HS-27A (cell line): Measurements from ENCODE around the gene RHOF.
"Not testable (repeated sequence)": the region's sequence is repeated elsewhere in the genome, so short reads cannot be mapped to it uniquely, and the experiment has no call there.

Experiments
- DNase-seq: peaks from one replicate; pipeline ENCODE4 v3.0.0-alpha.2; 2012; ENCODE audit warnings: low read depth, missing footprints

The RHOF gene

DNA sequence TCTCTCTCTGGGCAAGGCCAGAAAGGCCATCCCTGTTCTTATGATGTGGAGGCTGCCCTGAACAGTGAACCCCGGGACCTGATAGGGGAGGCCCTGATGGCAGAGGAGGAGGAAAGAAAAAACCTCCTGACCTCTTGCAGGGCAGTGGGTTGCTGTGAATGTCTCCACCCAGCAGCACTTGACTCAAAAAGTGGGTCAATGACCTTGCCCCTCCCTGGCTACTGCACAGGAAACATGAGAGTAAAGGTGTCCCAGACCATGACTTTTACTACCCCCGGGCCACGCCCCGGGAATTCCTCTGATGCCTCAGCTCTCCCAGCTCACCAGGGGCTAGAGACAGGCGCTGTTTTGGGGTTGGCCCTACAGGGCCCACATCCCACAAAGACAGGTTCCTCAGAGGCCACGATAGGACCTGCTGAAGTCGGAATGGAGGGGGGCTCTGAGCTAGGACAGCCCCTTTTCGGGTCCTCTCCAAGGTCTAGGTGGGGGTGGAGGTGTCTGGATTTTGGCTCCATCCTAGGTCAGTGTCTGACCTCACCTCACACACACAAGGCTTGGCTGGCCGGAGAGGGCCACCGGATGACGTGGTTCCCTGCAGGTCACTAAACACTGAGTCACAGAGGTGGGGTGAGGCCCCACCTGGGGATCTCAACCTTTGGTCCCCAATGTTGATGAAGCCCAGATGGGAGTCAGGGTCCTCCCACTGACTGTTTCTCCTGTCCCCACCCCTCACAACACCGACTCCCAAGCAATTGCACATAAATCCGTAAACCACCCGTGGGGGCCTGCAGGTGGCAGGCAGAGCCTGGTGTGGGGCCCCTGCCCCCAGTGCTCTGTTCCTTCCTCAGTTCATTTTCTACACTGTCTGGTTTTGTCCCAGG is 1.6 kb downstream of the RHOF start:
- no peak for DNase-seq

DNA sequence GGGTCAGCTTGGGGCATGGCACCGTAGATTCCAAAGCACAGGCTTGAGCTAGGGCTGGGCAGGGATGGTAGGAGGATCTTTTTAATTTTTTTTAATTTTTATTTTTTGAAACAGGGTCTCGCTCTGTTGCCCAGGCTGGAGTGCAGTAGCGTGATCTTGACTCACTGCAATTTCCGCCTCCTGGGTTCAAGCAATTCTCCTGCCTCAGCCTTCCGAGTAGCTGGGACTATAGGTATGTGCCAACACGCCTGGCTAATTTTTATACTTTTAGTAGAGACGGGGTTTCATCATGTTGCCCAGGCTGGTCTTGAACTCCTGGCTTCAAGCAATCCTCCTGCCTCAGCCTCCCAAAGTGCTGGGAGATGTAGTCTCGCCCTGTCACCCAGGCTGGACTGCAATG is 2.7 kb downstream of the RHOF start:
- not testable (repeated sequence) for DNase-seq

DNA sequence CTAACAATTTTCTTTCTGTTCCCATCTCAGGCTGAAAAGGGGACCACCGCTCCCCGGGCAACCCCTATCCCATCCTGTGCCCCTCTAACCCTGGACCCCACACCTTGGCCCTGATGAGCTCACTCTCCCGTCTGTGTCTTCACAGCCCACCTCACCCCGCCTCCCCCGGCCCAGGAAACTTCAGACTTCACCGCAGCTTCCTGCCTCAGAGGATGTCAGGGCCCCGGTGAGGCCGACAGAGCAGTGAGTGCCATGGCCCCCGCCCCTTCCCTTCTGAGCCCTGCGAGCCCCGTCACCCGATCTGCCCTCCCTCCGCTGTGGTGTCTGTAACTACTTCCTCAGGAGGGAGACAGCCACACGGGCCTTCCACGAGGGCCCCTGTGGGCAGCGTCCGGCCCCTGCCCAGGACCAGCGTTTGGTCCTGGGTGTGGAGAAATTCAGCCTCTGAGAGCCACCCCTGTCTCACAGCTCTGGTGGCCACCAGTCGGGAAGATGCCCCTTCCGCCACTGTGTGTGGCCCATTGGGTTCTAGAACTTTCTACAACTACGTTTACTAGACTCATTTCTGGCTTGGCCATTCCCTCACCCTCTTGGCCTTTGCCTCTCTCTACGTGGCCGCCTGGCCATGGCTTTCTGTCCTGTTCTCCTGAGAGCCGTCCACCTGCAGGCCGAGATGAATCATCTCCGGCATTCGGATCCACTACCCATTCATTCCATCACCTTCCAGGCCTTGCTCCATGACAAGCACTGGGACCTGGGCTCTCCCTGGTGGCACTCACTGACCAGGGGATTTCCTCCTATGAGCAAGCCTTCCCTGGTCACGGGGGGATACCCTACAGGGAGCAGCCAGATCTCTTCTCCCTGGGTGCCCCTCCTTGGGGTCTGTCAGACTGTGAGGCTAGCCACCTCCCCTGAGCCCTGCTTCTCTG is 3.4 kb downstream of the RHOF start:
- no peak for DNase-seq

DNA sequence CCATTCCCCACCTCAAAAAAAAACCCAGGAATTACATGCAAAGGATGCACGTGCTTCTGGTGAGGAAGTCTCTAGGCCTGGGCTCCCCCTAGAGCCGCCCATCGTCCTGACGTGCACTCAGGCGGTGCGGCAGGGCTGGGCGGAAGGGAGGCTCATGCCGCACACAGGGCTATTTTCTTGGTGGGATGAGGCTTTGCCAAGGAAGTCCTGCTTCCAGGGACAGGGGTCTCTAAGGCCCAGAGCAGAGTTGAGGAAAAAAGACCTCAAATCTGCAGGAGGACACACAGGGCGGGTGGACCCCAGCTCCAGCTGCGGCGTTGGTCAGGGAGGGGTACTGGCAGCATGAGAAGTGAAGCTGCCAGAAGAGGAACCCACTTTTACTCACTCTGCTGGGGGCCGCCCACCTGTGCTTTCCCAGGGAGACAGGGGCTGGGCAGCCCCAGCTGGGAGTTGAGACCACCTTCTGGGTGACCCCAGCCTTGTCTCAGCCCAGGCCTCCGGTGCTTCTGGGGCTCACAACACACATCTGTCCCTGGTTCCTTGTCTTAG is 4.2 kb downstream of the RHOF start:
- no peak for DNase-seq

DNA sequence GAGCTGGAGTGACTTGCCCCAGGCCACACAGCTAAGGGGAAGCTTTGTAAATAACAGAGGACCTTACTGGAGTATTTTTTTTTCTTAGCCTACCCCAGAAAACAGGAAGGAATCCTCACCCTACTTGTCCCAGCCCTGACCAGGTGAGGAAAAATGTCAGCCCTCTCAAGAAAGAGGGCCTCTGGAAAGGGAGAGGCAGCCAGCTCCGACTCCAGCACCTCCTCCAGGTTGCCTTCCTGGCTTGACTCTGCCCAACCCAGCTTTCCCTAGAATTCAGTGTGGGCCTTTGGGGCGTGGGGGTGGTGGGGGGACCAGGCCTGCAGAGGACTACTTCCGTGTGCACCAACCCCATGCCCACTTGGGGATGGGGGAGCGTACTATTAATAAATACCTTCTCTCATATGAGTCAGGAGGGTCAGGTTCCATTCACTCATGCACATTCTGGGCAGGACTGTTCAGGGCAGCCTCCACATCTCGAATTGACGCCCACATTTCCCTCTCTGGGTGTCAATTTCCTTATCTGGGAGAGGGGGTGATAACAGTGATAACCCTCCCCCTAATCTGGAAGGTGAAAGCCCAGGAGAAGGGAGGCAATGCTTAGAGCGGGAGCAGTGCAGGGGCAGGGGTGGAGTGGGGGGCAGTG is 5.2 kb downstream of the RHOF start:
- DNase-seq: no peak

DNA sequence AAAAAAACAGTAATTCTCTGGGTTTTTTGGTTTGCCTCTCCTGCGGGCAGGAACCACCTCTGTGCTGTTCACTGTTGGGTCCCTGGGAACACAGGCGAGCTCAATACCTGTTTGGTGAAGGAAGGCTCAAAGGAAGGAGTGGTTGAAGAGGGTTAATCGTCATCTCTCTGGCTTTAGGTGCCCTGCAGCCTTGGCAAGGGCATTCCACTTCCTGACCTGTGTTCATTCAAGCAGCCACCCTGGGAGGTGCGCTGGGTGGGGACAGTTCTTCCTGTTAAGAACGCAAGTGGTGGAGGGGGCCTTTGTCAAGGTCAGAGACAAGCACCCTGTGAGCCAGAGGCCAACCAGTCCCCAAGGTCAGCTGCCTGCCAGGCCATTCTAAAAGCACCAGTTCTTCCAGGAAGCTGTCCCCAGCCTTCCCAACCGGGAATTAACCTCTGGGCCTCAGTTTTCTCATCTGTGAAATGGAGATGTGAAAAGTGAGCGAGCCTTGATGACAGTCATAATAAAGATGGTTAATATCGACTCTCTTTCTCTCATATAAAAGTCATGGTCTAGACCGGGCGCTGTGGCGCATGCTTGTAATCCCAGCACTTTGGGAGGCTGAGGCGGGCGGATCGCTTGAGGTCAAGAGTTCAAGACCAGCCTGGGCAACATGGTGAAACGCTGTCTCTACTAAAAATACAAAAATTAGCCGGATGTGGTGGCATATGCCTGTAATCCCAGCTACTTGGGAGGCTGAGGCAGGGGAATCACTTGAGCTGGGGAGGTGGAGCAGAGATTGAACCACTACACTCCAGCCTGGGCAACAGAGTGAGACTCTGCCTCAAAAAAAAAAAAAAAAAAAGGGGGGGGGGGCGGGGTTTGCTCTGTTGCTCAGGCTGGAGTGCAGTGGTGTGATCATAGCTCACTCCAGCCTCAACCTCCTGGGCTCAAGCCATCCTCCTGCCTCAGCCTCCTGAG is 6.1 kb downstream of the RHOF start:
- DNase-seq: no peak

DNA sequence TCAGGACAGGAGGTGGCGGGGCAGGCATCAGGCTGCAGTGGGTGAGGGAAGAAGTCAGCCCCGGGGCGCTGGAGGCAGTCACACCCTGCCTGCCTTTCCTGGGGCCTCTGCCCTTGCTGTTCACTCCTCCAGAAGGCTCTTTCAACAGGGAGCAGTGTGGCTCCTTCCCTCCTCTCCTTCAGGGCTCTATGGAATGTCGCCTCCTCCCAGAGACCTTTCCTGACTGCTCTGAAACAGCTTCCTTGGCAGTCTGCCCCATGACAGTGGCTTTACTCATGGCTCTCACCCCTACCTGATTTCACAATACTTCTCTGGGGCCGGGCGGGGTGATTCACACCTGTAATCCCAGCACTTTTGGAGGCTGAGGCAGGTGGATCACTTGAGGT is 7.1 kb downstream of the RHOF start:
- DNase-seq: no peak

DNA sequence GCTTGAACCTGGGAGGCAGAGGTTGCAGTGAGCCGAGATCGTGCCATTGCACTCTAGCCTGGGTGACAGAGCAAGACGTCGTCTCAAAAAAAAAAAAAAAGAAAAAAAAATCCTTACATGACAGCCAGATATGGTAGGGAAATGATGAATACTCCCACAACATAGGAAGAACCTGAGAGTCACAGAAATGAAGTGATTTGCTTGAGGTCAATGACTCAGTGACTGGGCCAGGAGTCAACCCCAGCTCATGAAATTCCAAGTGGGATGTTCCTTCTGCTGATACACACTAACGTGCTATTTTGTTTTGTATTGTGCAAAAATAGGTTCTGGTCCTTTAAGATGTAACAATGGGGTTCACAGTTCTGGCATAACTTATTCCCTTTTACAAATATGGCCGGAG is 9.0 kb downstream of the RHOF start:
- DNase-seq: no peak

DNA sequence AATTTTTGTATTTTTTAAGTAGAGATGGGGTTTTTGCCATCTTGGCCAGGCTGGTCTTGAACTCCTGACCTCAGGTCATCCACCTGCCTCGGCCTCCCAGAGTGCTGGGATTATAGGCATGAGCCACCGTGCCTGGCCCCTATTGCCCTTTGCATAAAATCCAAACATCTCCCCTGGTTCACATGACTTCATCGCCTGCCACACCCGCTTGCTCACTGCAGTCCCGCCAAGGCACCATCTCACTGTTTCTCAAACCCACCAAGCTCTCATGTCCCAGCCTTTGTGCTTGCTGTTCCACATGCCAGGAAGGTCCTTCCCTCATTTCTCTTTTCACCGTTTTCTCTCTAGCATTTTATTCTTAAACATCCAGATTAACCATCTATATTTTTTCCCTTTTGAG is 9.7 kb downstream of the RHOF start:
- DNase-seq: no peak

DNA sequence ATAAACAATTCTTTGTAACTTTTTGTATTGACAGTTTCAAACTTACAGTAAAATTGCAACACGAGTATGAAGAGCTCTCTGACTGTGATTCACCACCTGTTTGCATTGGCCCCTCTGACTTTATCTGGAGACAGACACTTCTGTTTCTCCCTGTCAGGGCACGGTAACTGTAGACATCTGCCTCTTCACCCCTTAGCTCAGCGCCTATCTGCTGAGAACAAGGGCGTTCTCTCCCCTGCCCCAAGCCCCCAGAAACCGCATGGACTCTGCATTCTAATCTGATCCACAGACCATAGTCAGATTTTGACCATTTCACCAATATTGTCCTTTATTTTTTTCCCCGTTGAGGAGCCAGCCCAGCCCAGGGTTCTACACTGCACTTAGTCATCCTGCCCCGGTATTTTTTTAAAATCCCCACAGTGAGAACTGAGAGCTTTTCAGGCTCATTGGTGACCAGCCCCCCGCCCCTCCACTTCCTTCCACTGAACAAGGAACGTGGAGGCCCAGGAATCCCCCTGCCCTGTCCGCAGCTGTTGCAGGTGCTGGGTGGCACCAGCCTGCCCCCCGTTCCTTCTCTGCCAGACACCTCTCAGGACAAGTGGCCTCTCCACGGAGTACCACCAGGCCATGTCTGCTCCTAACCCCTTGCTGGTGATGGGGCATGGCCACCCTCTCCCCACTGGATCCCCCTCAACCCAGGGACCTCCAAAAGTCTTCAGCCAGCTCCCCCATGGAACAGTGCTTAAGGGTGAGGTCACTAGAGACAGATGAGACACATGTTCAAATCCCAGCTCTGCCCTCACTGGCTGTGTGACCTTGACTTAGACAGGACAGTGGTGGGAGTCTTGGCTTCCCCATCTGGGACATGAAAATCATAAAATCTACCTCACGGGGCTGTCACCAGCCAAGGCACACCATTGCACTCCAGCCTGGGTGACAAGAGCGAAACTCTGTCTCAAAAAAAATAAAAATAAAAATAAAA is 11.2 kb downstream of the RHOF start:
- DNase-seq: no peak

DNA sequence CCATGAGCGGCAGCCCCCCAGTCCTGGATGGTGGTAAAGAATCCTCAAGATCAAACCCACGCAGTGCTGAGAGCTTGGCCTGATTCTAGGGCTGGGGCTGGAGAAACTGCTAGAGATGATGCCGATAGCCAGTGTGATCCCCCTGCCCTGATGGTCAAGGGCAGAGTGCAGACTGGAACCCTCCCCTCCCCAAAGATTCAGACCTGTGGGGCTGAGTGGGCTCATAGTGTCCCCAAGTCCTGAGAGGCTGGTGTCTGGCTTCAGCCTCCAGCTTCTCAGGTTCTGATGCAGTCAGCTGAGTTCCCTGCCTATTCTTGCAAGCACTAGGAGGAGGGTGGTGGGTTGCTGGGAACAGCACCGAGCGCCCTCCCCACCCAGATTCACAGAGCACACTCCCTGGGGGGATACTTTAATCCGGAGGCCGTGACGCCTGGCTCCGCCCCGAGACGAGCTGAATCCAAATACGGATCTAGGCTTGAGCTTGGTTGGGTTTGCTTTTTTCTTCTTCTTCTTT is 11.9 kb downstream of the RHOF start:
- DNase-seq: no peak

DNA sequence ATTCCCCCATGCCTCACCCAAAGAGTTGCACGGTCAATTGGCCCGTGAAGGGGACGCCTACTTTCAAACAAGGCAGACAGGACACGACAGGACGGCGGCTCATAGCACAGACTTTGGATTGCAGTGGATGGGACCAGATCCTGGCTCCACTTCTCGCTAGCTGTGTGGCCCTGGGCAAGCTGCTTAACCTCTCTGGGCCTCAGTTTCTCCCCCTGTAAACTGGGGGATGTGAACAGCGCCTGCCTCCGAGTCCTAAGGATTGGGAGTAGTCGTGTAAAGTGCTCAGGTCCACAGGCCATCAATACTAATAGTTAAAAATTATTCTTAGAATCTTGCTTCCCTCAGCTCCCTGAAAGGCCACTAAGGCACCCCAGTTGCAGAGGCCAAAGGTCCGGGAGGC is 13.1 kb downstream of the RHOF start:
- no peak for DNase-seq

DNA sequence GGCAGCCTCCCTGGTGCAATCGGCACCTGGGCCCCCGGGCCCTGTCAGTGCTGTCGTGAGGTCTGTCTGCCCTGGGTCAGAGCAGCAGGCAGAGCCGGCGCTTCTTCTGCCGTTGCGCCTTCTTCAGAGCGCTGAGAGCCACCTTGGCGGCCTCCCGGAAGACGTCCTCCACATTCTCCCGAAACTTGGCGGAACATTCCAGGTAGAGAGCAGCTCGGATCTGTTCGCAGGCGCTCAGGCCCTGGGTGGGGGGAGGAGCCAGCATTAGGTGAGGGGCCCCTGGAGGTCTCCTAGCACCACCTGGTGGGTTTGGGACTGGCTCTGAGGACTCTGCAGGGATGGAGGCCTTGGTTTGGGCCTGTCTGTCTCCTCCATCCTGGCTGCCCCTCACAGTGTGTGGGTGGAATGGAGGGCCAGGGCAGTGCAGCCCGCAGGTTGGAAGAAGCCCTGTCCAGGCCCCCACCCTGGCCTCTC is 14.0 kb downstream of the RHOF start:
- no peak for DNase-seq

DNA sequence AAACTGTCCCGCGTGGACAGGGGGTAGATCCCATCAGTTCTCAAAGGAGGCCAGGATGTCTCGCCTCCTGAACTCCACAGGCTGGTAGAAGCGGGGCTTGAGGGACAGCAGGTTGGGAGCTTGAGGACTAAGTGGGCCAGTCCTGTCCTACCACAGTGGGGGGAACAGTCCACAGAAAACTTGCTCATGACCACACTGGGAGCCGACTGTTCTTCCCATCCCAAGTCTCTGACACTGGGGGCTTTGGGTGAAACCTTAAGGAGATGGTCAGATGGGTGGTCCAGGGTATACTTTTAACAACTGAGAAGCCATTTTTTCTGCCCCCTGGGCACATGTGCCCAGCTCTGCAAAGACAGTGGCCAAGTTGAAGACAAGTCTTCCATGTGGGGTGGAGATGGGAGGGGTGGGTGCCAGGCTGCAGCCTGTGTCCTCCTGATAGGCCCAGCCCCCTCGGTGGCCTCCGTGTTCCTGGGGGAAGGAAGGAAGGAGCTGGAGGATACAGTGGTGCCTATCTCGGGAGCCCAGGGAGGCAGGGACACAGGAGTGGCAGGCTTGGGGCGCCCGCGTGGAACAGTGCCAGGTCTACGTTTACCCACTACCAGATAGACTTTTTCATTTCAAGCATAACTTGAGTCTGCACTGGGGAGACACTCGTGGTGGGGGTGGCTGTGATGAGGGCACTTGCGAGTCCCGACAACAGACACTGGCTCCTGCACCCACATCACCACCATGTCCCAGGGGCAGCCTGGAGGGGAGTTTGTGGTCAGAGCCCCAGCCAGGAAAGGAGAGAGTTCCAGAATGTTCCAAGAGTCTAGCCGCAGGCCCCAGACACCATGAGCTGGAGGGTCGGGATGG is 14.7 kb downstream of the RHOF start:
- no peak for DNase-seq

DNA sequence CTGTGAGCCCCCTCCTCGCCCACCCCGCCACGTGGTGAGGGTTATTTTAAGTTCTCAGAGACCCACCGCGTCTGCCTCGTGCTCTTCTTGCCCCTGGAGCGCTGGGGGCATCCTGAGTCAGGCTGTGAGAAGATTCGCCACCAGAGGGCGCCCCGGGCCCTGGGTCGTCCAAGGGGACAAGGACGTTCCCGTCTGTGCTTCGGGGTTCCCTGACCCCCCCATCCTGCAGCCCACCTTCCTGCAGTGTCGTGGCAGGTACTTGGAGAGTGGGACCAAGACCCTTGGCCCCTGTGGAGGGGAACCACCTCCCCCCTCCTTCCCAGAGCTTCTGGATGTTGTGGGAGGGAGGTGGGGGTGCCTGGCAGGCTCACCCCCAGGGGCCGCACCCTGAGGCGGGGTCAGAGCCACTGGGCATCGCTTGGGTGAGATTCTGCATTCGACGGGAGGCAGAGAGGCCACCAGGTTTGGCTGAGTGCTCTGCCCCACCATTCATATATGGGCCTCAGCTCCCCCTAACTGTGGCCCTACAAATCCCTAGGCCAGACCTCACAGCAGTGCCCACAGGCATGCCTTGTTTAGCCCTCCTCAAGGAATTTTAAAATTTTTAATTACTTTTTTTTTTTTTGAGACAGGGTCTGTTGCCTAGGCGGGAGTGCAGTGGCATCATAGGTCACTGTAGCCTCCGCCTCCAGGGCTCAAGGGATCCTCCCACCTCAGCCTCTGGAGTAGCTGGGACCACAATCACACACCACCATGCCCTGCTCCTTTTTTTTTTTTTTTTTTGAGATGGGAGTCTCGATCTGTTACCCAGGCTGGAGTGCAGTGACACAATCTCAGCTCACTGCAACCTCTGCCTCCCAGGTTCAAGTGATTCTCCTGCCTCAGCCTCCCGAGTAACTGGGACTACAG is 17.0 kb downstream of the RHOF start:
- no peak for DNase-seq

DNA sequence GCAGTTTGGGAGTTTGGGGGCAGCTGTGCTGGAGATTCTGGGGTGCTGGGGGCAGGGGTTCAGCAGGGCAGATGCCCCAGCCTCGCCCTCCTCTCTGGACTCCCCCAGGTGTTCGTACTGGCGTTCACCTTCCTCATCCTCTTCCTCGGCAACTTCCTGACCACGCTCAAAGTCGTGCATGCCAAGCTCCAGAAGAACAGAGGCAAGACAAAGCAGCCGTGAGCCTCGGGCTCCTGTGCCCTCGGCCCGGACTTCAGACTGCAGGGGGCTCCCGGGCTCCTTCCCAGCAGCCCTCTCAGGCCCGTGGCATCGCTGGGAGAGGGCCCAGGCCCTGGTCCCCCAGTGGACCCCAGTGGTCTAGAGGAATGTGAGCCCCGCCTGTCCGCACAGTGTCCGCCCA is 18.0 kb downstream of the RHOF start:
- no peak for DNase-seq

DNA sequence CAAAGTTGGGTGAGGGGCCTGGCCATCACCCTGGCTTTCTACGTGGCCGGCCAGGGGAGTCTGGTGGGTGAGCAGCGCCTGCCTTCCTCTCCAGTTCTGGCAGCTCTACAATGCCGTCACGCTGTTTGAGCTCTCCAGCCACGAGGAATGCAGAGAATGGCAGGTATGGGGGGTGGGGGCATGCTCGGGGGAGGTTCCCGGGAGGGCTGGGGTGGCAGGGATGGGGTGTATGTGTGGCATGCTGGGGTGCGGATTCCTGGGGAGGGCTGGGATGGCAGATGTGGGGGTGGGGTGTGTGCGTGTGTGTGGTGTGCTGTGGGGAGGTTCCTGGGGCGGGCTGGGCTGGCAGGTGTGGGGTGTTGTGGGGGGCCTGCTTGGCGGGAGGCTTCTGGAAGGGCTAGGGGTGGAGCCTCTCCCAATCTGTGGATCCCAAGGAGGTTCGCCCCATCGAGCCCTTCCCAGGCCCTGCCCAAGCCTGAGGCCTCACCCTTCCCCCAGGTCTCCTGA is 18.5 kb downstream of the RHOF start:
- no peak for DNase-seq
